ENCODE data around the gene RPS21. TPM values are rescaled to one million over a fixed set of nuclear protein-coding genes. Genes with fewer than 3 reads are reported as not detected.

RPS21 gene
- total and polyA plus RNA-seq, 11 donors = 434 to 3,051 (median 712) TPM

- Histone ChIP-seq H3K27ac (no peak overlapping the region), H3K27me3 (peaks cover 0 to 24% (median 7%) of the 10 kb centered on the region in 9 donors), H3K9me3 (no peaks in the 10 kb centered on the region), H3K4me1 (peaks cover 0 to 2% (median 0%) of the 10 kb centered on the region in 12 donors), H3K36me3 (no peaks in the 10 kb centered on the region), H3K4me3 (no peak overlapping the region)
- 81 to 88% (median 83%) methylated on average over 19 to 20 of the region's 20 CpGs for WGBS, 4 donors
- no peak for TF ChIP-seq CTCF (IDR thresholded peaks at IDR 0.05)
- no peak for TF ChIP-seq POLR2A (IDR thresholded peaks at IDR 0.05)
- intact Hi-C loops (cut with DNase I) = loop anchor here in 1 of 10 donors (10.0 kb wide), 1 partner anchor 192 kb away; no protein-coding TSS in a partner anchor
- ATAC-seq = no peak
- DNase-seq = no peak
These were observed 35.9 kb downstream of the RPS21 start for GRCh38 chr20:62422636-62423325.

GRCh38 chr20:62423326-62423706 lies 36.4 kb downstream of the RPS21 start:
- ATAC-seq (no peak), DNase-seq (no peak)
- H3K4me1 ChIP-seq = peaks cover 0 to 2% (median 0%) of the 10 kb centered on the region in 12 donors
- H3K4me3 ChIP-seq = no peak overlapping the region
- H3K36me3 ChIP-seq = no peaks in the 10 kb centered on the region
- intact Hi-C loops (cut with DNase I) = loop anchor here in 1 of 10 donors (10.0 kb wide), 1 partner anchor 191 kb away; no protein-coding TSS in a partner anchor
- 46 to 60% (median 52%) methylated on average over 4 to 10 of the region's 10 CpGs for WGBS, 4 donors
- H3K27me3 ChIP-seq = peaks cover 0 to 24% (median 7%) of the 10 kb centered on the region in 9 donors
- TF ChIP-seq POLR2A (IDR thresholded peaks at IDR 0.05) = no peak
- no peak for TF ChIP-seq CTCF (IDR thresholded peaks at IDR 0.05)
- no peak overlapping the region for H3K27ac ChIP-seq
- no peaks in the 10 kb centered on the region for H3K9me3 ChIP-seq

GRCh38 chr20:62424249-62425107 lies 37.6 kb downstream of the RPS21 start:
- ATAC-seq = peak in 1 of 4 donors; percentile 50
- Histone ChIP-seq H3K27ac (no peak overlapping the region), H3K4me1 (peaks cover 0 to 2% (median 0%) of the 10 kb centered on the region in 12 donors), H3K9me3 (no peaks in the 10 kb centered on the region), H3K4me3 (no peak overlapping the region), H3K27me3 (peaks cover 0 to 24% (median 7%) of the 10 kb centered on the region in 9 donors), H3K36me3 (no peaks in the 10 kb centered on the region)
- WGBS, 4 donors = 50 to 59% (median 52%) methylated on average over 13 to 23 of the region's 23 CpGs
- intact Hi-C loops (cut with DNase I) = loop anchor here in 1 of 10 donors (10.0 kb wide), 1 partner anchor 190 kb away; no protein-coding TSS in a partner anchor
- DNase-seq = no peak
- TF ChIP-seq CTCF (IDR thresholded peaks at IDR 0.05) (no peak), POLR2A (IDR thresholded peaks at IDR 0.05) (no peak)

All from heart left ventricle (tissue), 16 donors.